GM19452 (cell line): ENCODE data around the gene P2RY6.

Experiments
- ATAC-seq: cut with Tn5 transposase; IDR thresholded peaks from one replicate; pipeline ENCODE4 v1.9.1; 2021; ENCODE audit not compliant: unreplicated experiment

The P2RY6 gene

GRCh38 chr11:73331138-73331916 lies 59.2 kb downstream of the P2RY6 start:
- no peak for ATAC-seq

GRCh38 chr11:73333173-73333572 lies 61.0 kb downstream of the P2RY6 start:
- no peak for ATAC-seq

GRCh38 chr11:73333640-73334383 lies 61.7 kb downstream of the P2RY6 start:
- ATAC-seq: no peak

- ATAC-seq: no peak
Measured at GRCh38 chr11:73334384-73335203, 62.5 kb downstream of the P2RY6 start.

GRCh38 chr11:73335204-73335923 lies 63.2 kb downstream of the P2RY6 start:
- no peak for ATAC-seq

- no peak for ATAC-seq
Measured at GRCh38 chr11:73337846-73338245, 65.7 kb downstream of the P2RY6 start.

GRCh38 chr11:73338279-73338678 lies 66.1 kb downstream of the P2RY6 start:
- no peak for ATAC-seq

- ATAC-seq: no peak
Measured at GRCh38 chr11:73340164-73340563, 68.0 kb downstream of the P2RY6 start.

GRCh38 chr11:73342633-73343032 lies 70.5 kb downstream of the P2RY6 start:
- no peak for ATAC-seq

- no peak for ATAC-seq
Measured at GRCh38 chr11:73343076-73343873, 71.1 kb downstream of the P2RY6 start.

- ATAC-seq: no peak
Measured at GRCh38 chr11:73344191-73344607, 72.1 kb downstream of the P2RY6 start.

GRCh38 chr11:73345481-73346160 lies 73.5 kb downstream of the P2RY6 start:
- ATAC-seq: no peak

- ATAC-seq: no peak
Measured at GRCh38 chr11:73346186-73346935, 74.2 kb downstream of the P2RY6 start.

GRCh38 chr11:73347067-73347466 lies 74.9 kb downstream of the P2RY6 start:
- ATAC-seq: no peak
